GM21447 (cell line): ENCODE results near the gene EPHB4.
"Not testable (repeated sequence)": the region's sequence is repeated elsewhere in the genome, so short reads cannot be mapped to it uniquely, and the experiment has no call there.

Experiments
- ATAC-seq: cut with Tn5 transposase; IDR thresholded peaks from one replicate; pipeline ENCODE4 v1.9.1; 2021; ENCODE audit not compliant: unreplicated experiment

The EPHB4 gene

GRCh38 chr7:100791881-100792666 lies 35.2 kb downstream of the EPHB4 start:
- ATAC-seq: no peak

- ATAC-seq: no peak
Measured at GRCh38 chr7:100789055-100789454, 38.3 kb downstream of the EPHB4 start.

GRCh38 chr7:100786323-100786722 lies 41.0 kb downstream of the EPHB4 start:
- no peak for ATAC-seq

- no peak for ATAC-seq
Measured at GRCh38 chr7:100785878-100786277, 41.4 kb downstream of the EPHB4 start.

- ATAC-seq: no peak
Measured at GRCh38 chr7:100783804-100784203, 43.5 kb downstream of the EPHB4 start.

- ATAC-seq: no peak
Measured at GRCh38 chr7:100781255-100781654, 46.1 kb downstream of the EPHB4 start.

GRCh38 chr7:100779359-100779758 lies 48.0 kb downstream of the EPHB4 start:
- no peak for ATAC-seq

GRCh38 chr7:100778061-100778621 lies 49.2 kb downstream of the EPHB4 start:
- no peak for ATAC-seq

GRCh38 chr7:100773491-100773890 lies 53.8 kb downstream of the EPHB4 start:
- ATAC-seq: no peak

- ATAC-seq: no peak
Measured at GRCh38 chr7:100768784-100769183, 58.5 kb downstream of the EPHB4 start.

- ATAC-seq: no peak
Measured at GRCh38 chr7:100765250-100765649, 62.1 kb downstream of the EPHB4 start.

GRCh38 chr7:100764841-100765240 lies 62.5 kb downstream of the EPHB4 start:
- no peak for ATAC-seq

- ATAC-seq: no peak
Measured at GRCh38 chr7:100763556-100764140, 63.7 kb downstream of the EPHB4 start.

GRCh38 chr7:100762841-100763240 lies 64.5 kb downstream of the EPHB4 start:
- ATAC-seq: not testable (repeated sequence)

GRCh38 chr7:100759357-100760171 lies 67.8 kb downstream of the EPHB4 start:
- no peak for ATAC-seq

- no peak for ATAC-seq
Measured at GRCh38 chr7:100753750-100754149, 73.6 kb downstream of the EPHB4 start.

GRCh38 chr7:100752994-100753393 lies 74.3 kb downstream of the EPHB4 start:
- ATAC-seq: no peak
